ENCODE data around the gene IFI27L1. TPM values are rescaled to one million over a fixed set of nuclear protein-coding genes. Genes with fewer than 3 reads are reported as not detected.

IFI27L1 gene
- polyA plus RNA-seq, 1 experiment = 12.5 TPM

DNA sequence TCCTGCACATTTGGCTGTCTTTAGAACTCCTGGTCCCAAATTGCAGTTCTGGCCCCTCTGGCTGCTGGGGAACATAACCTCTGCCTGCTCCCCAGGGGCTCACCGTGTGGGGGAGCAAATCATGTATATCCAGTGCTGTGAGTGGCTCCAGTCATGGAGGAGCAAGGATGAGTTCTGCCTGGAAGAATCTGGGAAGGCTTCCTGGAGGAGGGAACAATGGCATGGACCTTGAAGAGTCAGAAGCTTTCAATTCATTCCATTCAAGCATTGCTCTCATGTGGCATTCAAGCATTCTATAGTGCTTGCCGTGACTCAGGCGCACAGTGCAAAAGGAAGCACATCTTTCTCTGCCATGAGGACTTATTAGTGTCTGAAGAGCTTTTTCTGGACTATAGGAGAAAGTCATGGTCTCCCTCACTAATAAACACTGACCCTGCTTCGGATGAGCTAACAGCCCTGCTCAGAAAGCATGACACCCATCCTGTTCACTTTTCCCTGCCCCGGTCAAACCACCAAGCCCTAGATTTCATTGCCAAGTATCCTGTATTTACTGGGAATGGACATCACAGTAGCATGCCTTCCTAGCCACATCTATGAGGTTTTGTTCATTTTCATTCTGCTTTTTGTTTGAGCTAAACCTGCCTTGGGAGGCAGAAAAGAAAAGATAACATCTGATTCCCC is 32.9 kb downstream of the IFI27L1 start:
- H3K27ac ChIP-seq (ENCODE audit: low read depth, low read length) = no peak overlapping the region
- POLR2A ChIA-PET = no interaction called here
- H3K27me3 ChIP-seq (ENCODE audit: control insufficient read depth, insufficient read depth, low read length) = peaks cover 8% of the 10 kb centered on the region
- peaks cover 5% of the 10 kb centered on the region for H3K9me3 ChIP-seq (ENCODE audit: control insufficient read depth, insufficient read depth, low read length)
- DNase-seq (ENCODE audit: low read depth, low spot score) = no peak
- no peak for TF ChIP-seq CTCF (IDR thresholded peaks at IDR 0.05; ENCODE audit: low read depth, low read length)
- no peak overlapping the region for H3K4me3 ChIP-seq (ENCODE audit: low read depth, low read length)
- CTCF ChIA-PET = interaction anchor here (1.9 to 3.2 kb wide), 3 partner anchors 15 to 23 kb away, joined by 7 to 16 read pairs (median 9); partner anchors contain the start of gene IFI27L2

DNA sequence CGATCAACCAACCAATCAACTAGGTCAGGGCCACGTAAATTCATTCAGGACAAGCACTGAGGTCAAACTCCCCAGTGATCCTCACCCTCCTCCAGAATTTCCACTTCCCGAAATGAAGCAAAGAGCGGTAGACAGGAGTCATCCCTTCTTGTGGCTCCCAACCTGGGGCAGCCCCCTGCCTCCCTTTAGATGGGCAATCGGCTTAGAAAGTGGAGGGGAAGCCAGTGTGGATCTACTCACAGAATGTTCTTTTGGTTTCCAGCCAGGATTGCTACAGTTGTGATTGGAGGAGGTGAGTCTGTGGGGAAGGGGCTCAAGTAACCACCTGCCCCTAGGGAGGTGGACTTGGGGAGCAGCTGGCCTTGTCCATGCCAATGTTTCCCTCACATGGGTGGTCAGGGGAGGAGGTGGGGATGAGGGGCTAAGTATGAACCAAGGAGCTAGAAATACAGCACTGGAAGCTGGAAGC is 33.5 kb downstream of the IFI27L1 start:
- DNase-seq (ENCODE audit: low read depth, low spot score) = no peak
- TF ChIP-seq CTCF (IDR thresholded peaks at IDR 0.05; ENCODE audit: low read depth, low read length) = no peak
- Histone ChIP-seq H3K27ac (ENCODE audit: low read depth, low read length) (no peak overlapping the region), H3K27me3 (ENCODE audit: control insufficient read depth, insufficient read depth, low read length) (peaks cover 9% of the 10 kb centered on the region), H3K4me3 (ENCODE audit: low read depth, low read length) (no peak overlapping the region), H3K9me3 (ENCODE audit: control insufficient read depth, insufficient read depth, low read length) (peaks cover 5% of the 10 kb centered on the region)
- CTCF ChIA-PET = interaction anchor here (1.5 to 3.2 kb wide), 4 partner anchors 15 to 22 kb away, joined by 4 to 16 read pairs (median 8); partner anchors contain the start of gene IFI27L2
- POLR2A ChIA-PET = interaction anchor here (0.6 kb wide), 1 partner anchor 188 kb away, joined by 3 read pairs; no protein-coding TSS in a partner anchor

GRCh38 chr14:94115058-94115591 is 34.0 kb downstream of the IFI27L1 start:
- CTCF ChIA-PET = interaction anchor here (1.5 to 3.2 kb wide), 4 partner anchors 14 to 22 kb away, joined by 4 to 16 read pairs (median 8); partner anchors contain the start of gene IFI27L2
- no peak for TF ChIP-seq CTCF (IDR thresholded peaks at IDR 0.05; ENCODE audit: low read depth, low read length)
- no peak for DNase-seq (ENCODE audit: low read depth, low spot score)

DNA sequence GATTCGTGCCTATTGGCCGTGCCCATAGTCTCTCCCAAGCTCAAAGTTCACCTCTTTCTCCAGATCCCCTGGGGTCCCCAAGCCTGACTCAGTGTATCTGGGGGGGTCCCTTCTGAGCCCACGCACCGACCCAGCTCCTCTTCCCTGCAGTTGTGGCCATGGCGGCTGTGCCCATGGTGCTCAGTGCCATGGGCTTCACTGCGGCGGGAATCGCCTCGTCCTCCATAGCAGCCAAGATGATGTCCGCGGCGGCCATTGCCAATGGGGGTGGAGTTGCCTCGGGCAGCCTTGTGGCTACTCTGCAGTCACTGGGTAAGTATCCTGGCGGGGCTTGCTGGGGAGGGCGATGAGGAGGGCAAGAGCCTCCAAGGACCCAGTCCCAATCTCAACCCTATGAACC is 34.5 kb downstream of the IFI27L1 start:
- peaks cover 10% of the 10 kb centered on the region for H3K9me3 ChIP-seq (ENCODE audit: control insufficient read depth, insufficient read depth, low read length)
- DNase-seq (ENCODE audit: low read depth, low spot score) = no peak
- no peak overlapping the region for H3K4me3 ChIP-seq (ENCODE audit: low read depth, low read length)
- peaks cover 9% of the 10 kb centered on the region for H3K27me3 ChIP-seq (ENCODE audit: control insufficient read depth, insufficient read depth, low read length)
- no peak for TF ChIP-seq CTCF (IDR thresholded peaks at IDR 0.05; ENCODE audit: low read depth, low read length)
- POLR2A ChIA-PET = no interaction called here
- CTCF ChIA-PET = interaction anchor here (1.5 to 3.2 kb wide), 4 partner anchors 14 to 21 kb away, joined by 4 to 16 read pairs (median 8); partner anchors contain the start of gene IFI27L2
- no peak overlapping the region for H3K27ac ChIP-seq (ENCODE audit: low read depth, low read length)

More at GRCh38 chr14:94115058-94115591, 34.0 kb downstream of the IFI27L1 start:
- peaks cover 9% of the 10 kb centered on the region for H3K9me3 ChIP-seq (ENCODE audit: control insufficient read depth, insufficient read depth, low read length)
- H3K27ac ChIP-seq (ENCODE audit: low read depth, low read length) = no peak overlapping the region
- H3K4me3 ChIP-seq (ENCODE audit: low read depth, low read length) = no peak overlapping the region
- peaks cover 9% of the 10 kb centered on the region for H3K27me3 ChIP-seq (ENCODE audit: control insufficient read depth, insufficient read depth, low read length)
- POLR2A ChIA-PET = interaction anchor here (0.6 kb wide), 1 partner anchor 189 kb away, joined by 3 read pairs; no protein-coding TSS in a partner anchor

DNA sequence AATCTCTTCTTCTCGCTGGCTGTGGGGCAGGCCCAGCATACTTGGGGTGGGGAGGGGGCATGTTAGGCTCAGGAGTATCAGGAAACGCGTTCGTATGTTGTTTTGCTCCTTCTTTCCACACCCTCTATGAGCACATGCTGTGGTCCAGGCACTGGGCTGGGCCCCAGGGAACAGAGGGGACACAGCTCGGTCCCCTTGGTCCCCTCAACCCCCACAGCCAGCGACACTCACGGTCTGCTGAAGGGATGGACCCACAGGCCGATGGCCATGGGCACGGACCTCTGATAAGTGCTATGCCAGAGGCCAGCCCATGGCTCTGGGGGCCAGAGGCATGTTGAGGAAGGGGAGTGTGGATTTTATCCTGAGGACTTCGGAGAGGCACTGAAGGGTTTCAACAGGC is 35.6 kb downstream of the IFI27L1 start:
- no peak for TF ChIP-seq CTCF (IDR thresholded peaks at IDR 0.05; ENCODE audit: low read depth, low read length)
- peaks cover 11% of the 10 kb centered on the region for H3K9me3 ChIP-seq (ENCODE audit: control insufficient read depth, insufficient read depth, low read length)
- H3K4me3 ChIP-seq (ENCODE audit: low read depth, low read length) = no peak overlapping the region
- CTCF ChIA-PET = interaction anchor here (3.2 kb wide), 1 partner anchor 15 kb away, joined by 16 read pairs; no protein-coding TSS in a partner anchor
- H3K27ac ChIP-seq (ENCODE audit: low read depth, low read length) = no peak overlapping the region
- peaks cover 9% of the 10 kb centered on the region for H3K27me3 ChIP-seq (ENCODE audit: control insufficient read depth, insufficient read depth, low read length)
- POLR2A ChIA-PET = no interaction called here
- no peak for DNase-seq (ENCODE audit: low read depth, low spot score)

Data from AG04450 (cell line).